Measurements from ENCODE around the gene NIN.

The NIN gene

GRCh38 chr14:50759800-50760543, 71.0 kb downstream of the NIN start:
- no peak for DNase-seq (ENCODE audit: low read depth)

- no peak for DNase-seq (ENCODE audit: low read depth)
Observed at GRCh38 chr14:50758945-50759344, 72.0 kb downstream of the NIN start.

GRCh38 chr14:50758305-50758704, 72.7 kb downstream of the NIN start:
- DNase-seq (ENCODE audit: low read depth): no peak

GRCh38 chr14:50757702-50758101, 73.3 kb downstream of the NIN start:
- no peak for DNase-seq (ENCODE audit: low read depth)

- no peak for DNase-seq (ENCODE audit: low read depth)
Observed at GRCh38 chr14:50756300-50756699, 74.7 kb downstream of the NIN start.

GRCh38 chr14:50750323-50750722, 80.6 kb downstream of the NIN start:
- no peak for DNase-seq (ENCODE audit: low read depth)

- DNase-seq (ENCODE audit: low read depth): no peak
Observed at GRCh38 chr14:50745401-50746058, 85.4 kb downstream of the NIN start.

- DNase-seq (ENCODE audit: low read depth): no peak
Observed at GRCh38 chr14:50744231-50744630, 86.7 kb downstream of the NIN start.

GRCh38 chr14:50741567-50741966, 89.4 kb downstream of the NIN start:
- DNase-seq (ENCODE audit: low read depth): no peak

GRCh38 chr14:50740856-50741255, 90.1 kb downstream of the NIN start:
- no peak for DNase-seq (ENCODE audit: low read depth)

GRCh38 chr14:50739186-50739585, 91.8 kb downstream of the NIN start:
- DNase-seq (ENCODE audit: low read depth): no peak

GRCh38 chr14:50736932-50737419, 94.0 kb downstream of the NIN start:
- DNase-seq (ENCODE audit: low read depth): no peak

- DNase-seq (ENCODE audit: low read depth): no peak
Observed at GRCh38 chr14:50734950-50735695, 95.8 kb downstream of the NIN start.

- no peak for DNase-seq (ENCODE audit: low read depth)
Observed at GRCh38 chr14:50733494-50733893, 97.5 kb downstream of the NIN start.

GRCh38 chr14:50728836-50729235, 102.1 kb downstream of the NIN start:
- no peak for DNase-seq (ENCODE audit: low read depth)

- no peak for DNase-seq (ENCODE audit: low read depth)
Observed at GRCh38 chr14:50726372-50727107, 104.4 kb downstream of the NIN start.

- DNase-seq (ENCODE audit: low read depth): no peak
Observed at GRCh38 chr14:50725761-50726160, 105.2 kb downstream of the NIN start.

GRCh38 chr14:50719911-50720759, 110.8 kb downstream of the NIN start:
- no peak for DNase-seq (ENCODE audit: low read depth)

GRCh38 chr14:50718949-50719348, 112.0 kb downstream of the NIN start:
- DNase-seq (ENCODE audit: low read depth): no peak

GRCh38 chr14:50717811-50718210, 113.2 kb downstream of the NIN start:
- DNase-seq (ENCODE audit: low read depth): no peak

GRCh38 chr14:50714450-50715073, 116.4 kb downstream of the NIN start:
- DNase-seq (ENCODE audit: low read depth): no peak
